HepG2 (cell line): ENCODE data around the gene NSMF. TPM values are rescaled to one million over a fixed set of nuclear protein-coding genes. Genes with fewer than 3 reads are reported as not detected.

Experiments used
- ATAC-seq: fragments of 200-7000 bp; cut with Tn5 transposase; 3 replicates; pipeline ENCODE4 v1.9.1; 2020; ENCODE audit warnings: mild to moderate bottlenecking, moderate library complexity
- BruUV-seq: library from RNA; stranded (reverse); fragments of 400-500 nt; replicated peaks from 2 replicates; lab custom pipeline; 2021; lab: Mats Ljungman, UMichigan
- CTCF ChIA-PET: fragments of 300-600 bp; formaldehyde crosslinking; extraction: SDS; loops from one replicate; lab custom pipeline; 2021; ENCODE audit warnings: low total read pairs, inconsistent platforms, low intra/inter-chr PET ratio; lab: Yijun Ruan, JAX
- POLR2A ChIA-PET: fragments of 350-600 bp; sonication (Branson Sonifier 250); formaldehyde crosslinking; loops from one replicate; lab custom pipeline; 2020; ENCODE audit warnings: antibody characterized with exemption, inconsistent platforms; lab: Yijun Ruan, JAX
- DNase-seq: peaks from one replicate; pipeline ENCODE4 v3.0.0-alpha.2; 2015; ENCODE audit warnings: low spot score
- FAIRE-seq: peaks from 3 replicates; lab custom pipeline; 2011; peaks lifted over from hg19 to GRCh38; lab: Jason Lieb, UNC
- H2AFZ ChIP-seq: one replicate; pipeline ENCODE4 v1.6.1; 2011; ENCODE audit warnings: low read length, inconsistent platforms
- H3K27ac ChIP-seq: fragments of 300-600 bp; 3 replicates; pipeline ENCODE4 v1.8.0; 2011; ENCODE audit warnings: mixed run types, mild to moderate bottlenecking, mixed read lengths, low read length, inconsistent platforms; ENCODE audit not compliant: insufficient read depth; ENCODE audit errors: extremely low read length
- H3K27me3 ChIP-seq, 2 experiments: fragments of 200-600 bp in 1 of 2; 2 replicates in 1 of 2; 3 replicates in 1 of 2; pipeline versions ENCODE4 v1.6.0 to v1.8.0; 2011; ENCODE audit warnings: low read length in 2 of 2, mild to moderate bottlenecking in 2 of 2, moderate library complexity in 2 of 2, inconsistent platforms in 1 of 2; ENCODE audit not compliant: insufficient read depth in 2 of 2, control insufficient read depth in 1 of 2
- H3K36me3 ChIP-seq, 2 experiments: fragments of 200-600 bp in 1 of 2; replicated peaks in 1 of 2; 2 replicates in 1 of 2; 3 replicates in 1 of 2; pipeline versions ENCODE4 v1.5.1 to v1.8.0; 2011; ENCODE audit warnings: low read length in 2 of 2, inconsistent platforms in 1 of 2; ENCODE audit not compliant: insufficient read depth in 2 of 2, control insufficient read depth in 1 of 2
- H3K4me1 ChIP-seq: 2 replicates; pipeline ENCODE4 v1.5.1; 2012; ENCODE audit warnings: low read length, inconsistent platforms; ENCODE audit not compliant: insufficient read depth
- H3K4me2 ChIP-seq: 2 replicates; pipeline ENCODE4 v1.6.0; 2011; ENCODE audit warnings: low read depth, low read length, inconsistent platforms
- H3K4me3 ChIP-seq, 3 experiments: fragments of 200-600 bp in 1 of 3; sonication (generic), shearing (Covaris generic) in 1 of 3; replicated peaks in 1 of 3; 2 replicates each; pipeline ENCODE4 v1.5.1; 2011 to 2016; ENCODE audit warnings: low read length in 3 of 3, inconsistent platforms in 2 of 3, low read depth in 2 of 3, mild to moderate bottlenecking in 2 of 3, control low read depth in 1 of 3, mixed read lengths in 1 of 3; ENCODE audit not compliant: insufficient read depth in 1 of 3
- H3K79me2 ChIP-seq: one replicate; pipeline ENCODE4 v1.6.1; 2011; ENCODE audit warnings: low read length, inconsistent platforms; ENCODE audit not compliant: insufficient read depth
- H3K9ac ChIP-seq: 2 replicates; pipeline ENCODE4 v1.6.0; 2011; ENCODE audit warnings: mild to moderate bottlenecking, low read depth, low read length, inconsistent platforms; ENCODE audit not compliant: insufficient read depth
- H3K9me3 ChIP-seq: 2 replicates; pipeline ENCODE4 v1.5.1; 2012; ENCODE audit warnings: mild to moderate bottlenecking, low read length
- H4K20me1 ChIP-seq: 2 replicates; pipeline ENCODE4 v1.6.0; 2011; ENCODE audit warnings: inconsistent platforms, mild to moderate bottlenecking, low read length, moderate library complexity; ENCODE audit not compliant: insufficient read depth
- AGO2 ChIP-seq: fragments of 200-400 bp; formaldehyde crosslinking; optimal IDR thresholded peaks from 2 replicates; pipeline ENCODE3; 2017; ENCODE audit warnings: mild to moderate bottlenecking, low read depth, low read length, moderate library complexity
- HNRNPK ChIP-seq: fragments of 200-400 bp; formaldehyde crosslinking; IDR thresholded peaks from 2 replicates; pipeline ENCODE4 v1.6.1; 2018; ENCODE audit warnings: low read length, low read depth, moderate library complexity, mild to moderate bottlenecking; ENCODE audit not compliant: poor library complexity, severe bottlenecking
- MATR3 ChIP-seq: sonication (generic); formaldehyde crosslinking; IDR thresholded peaks from 2 replicates; pipeline ENCODE4 v1.4.0; 2020; ENCODE audit warnings: missing genetic modification reagents
- PHF20 ChIP-seq: sonication (generic); formaldehyde crosslinking; IDR thresholded peaks from 2 replicates; pipeline ENCODE4 v1.5.0; 2020; ENCODE audit warnings: mild to moderate bottlenecking, missing genetic modification reagents
- PTBP1 ChIP-seq: fragments of 200-400 bp; formaldehyde crosslinking; IDR thresholded peaks from 2 replicates; pipeline ENCODE4 v1.6.1; 2018; ENCODE audit warnings: low read length, low read depth; ENCODE audit not compliant: poor library complexity, severe bottlenecking
- TRAFD1 ChIP-seq: sonication (generic); formaldehyde crosslinking; IDR thresholded peaks from 2 replicates; pipeline ENCODE4 v1.5.1; 2020; ENCODE audit warnings: missing genetic modification reagents, mild to moderate bottlenecking, borderline replicate concordance
- ZFP1 ChIP-seq: IDR thresholded peaks from 2 replicates; pipeline ENCODE4 v1.6.1; 2016
- ZKSCAN1 ChIP-seq: fragments of 150-350 bp; IDR thresholded peaks from 2 replicates; pipeline ENCODE4 v1.6.1; 2014; ENCODE audit warnings: low read length
- ZNF3 ChIP-seq: IDR thresholded peaks from 2 replicates; pipeline ENCODE4 v1.7.0; 2017; ENCODE audit warnings: inconsistent platforms
- ZNF446 ChIP-seq: sonication (generic); formaldehyde crosslinking; IDR thresholded peaks from 2 replicates; pipeline ENCODE4 v1.5.0; 2020; ENCODE audit warnings: mild to moderate bottlenecking, missing genetic modification reagents
- ZSCAN29 ChIP-seq: sonication (generic); formaldehyde crosslinking; conservative IDR thresholded peaks from 2 replicates; pipeline ENCODE4 v1.4.0; 2020; ENCODE audit warnings: mild to moderate bottlenecking, missing genetic modification reagents
- ZUFSP ChIP-seq: sonication (generic); formaldehyde crosslinking; IDR thresholded peaks from 2 replicates; pipeline ENCODE4 v1.9.0; 2021; ENCODE audit warnings: missing genetic modification reagents, mild to moderate bottlenecking, borderline replicate concordance
- WGBS: methylation state at CpG from one replicate; pipeline ENCODE4 v1.1.6; 2017; ENCODE audit warnings: low lambda C conversion rate; 5-methylcytosine and 5-hydroxymethylcytosine counted together
- in situ Hi-C: cut with HindIII; loops from 2 replicates; pipeline ENCODE4 v1.10.0; 2017; ENCODE audit warnings: low pct_unique_long_range_greater_than_20kb; ENCODE audit not compliant: extremely low pct_ligation_motif_present
- intact Hi-C: fragments of 100-400 bp; cut with micrococcal nuclease; formaldehyde crosslinking; loops from one replicate; pipeline ENCODE4 v1.10.0; 2022; ENCODE audit not compliant: unreplicated experiment
- polyA plus RNA-seq, 8 experiments: library from polyadenylated mRNA; depleted of rRNA in 3 of 8; stranded (reverse) in 7 of 8; unstranded in 1 of 8; fragments of >200 nt; fragmentation: Illumina TruSeq in 4 of 8; extraction: Trizol in 4 of 8; gene quantifications; 2 replicates each; pipeline versions ENCODE4 v1.2.1 to v1.2.3, GENCODE V29; 2011 to 2016; ENCODE audit warnings: low read depth in 4 of 8, missing spikeins in 1 of 8, mixed read lengths in 1 of 8; ENCODE audit not compliant: insufficient read depth in 1 of 8
- total RNA-seq, 5 experiments: library from RNA; depleted of rRNA; stranded (reverse); fragments of >200 nt; fragmentation: Illumina TruSeq; extraction: Trizol; gene quantifications; 2 replicates each; pipeline ENCODE4 v1.2.3, GENCODE V29; 2016; ENCODE audit warnings: low read depth in 1 of 5

Gene NSMF
- total and polyA plus RNA-seq, 2 of the 13 experiments (the other 11 are each of a cell fraction or from before 2014, with no cell fraction given), result 44.3 to 183 TPM

- WGBS, result 30% methylated on average over 3 of the region's 3 CpGs
- in situ Hi-C loops, result no loop called here
- H3K9me3 ChIP-seq, result peaks cover 19% of the 10 kb centered on the region
- peaks cover 5 to 29% of the 10 kb centered on the region in 2 experiments; a peak in 4 of 5 replicates for H3K27me3 ChIP-seq
- H3K27ac ChIP-seq, result no peak overlapping the region
- ATAC-seq (no peak), DNase-seq (no peak), FAIRE-seq (no peak)
- ChIA-PET CTCF (no interaction called here), POLR2A (no interaction called here)
- H4K20me1 ChIP-seq, result no peaks in the 10 kb centered on the region
- no peaks in the 10 kb centered on the region for H3K36me3 ChIP-seq
- no peak for TF ChIP-seq ZKSCAN1
- peak; percentile 99 for TF ChIP-seq ZFP1 (CRISPR knock-in tag)
- no peak overlapping the region for H3K9ac ChIP-seq
- intact Hi-C loops, result no loop called here
- H3K4me1 ChIP-seq, result peaks cover 27% of the 10 kb centered on the region
- H2AFZ ChIP-seq, result no peak overlapping the region
- no peak overlapping the region for H3K4me2 ChIP-seq
- no peaks in the 10 kb centered on the region for H3K79me2 ChIP-seq
- no TSS peak for BruUV-seq
- no peak overlapping the region for H3K4me3 ChIP-seq
Measured at GRCh38 chr9:137475666-137476065, 16.5 kb upstream of the NSMF start.

GRCh38 chr9:137474271-137474670 is 15.1 kb upstream of the NSMF start:
- no peak overlapping the region for H2AFZ ChIP-seq
- no peaks in the 10 kb centered on the region for H4K20me1 ChIP-seq
- CTCF ChIA-PET, result no interaction called here
- intact Hi-C loops (no loop called here), in situ Hi-C loops (no loop called here)
- H3K4me3 ChIP-seq, result no peak overlapping the region
- no peaks in the 10 kb centered on the region for H3K36me3 ChIP-seq
- no peak overlapping the region for H3K27ac ChIP-seq
- BruUV-seq, result no TSS peak
- TF ChIP-seq MATR3 (CRISPR knock-in tag) (no peak), TRAFD1 (CRISPR knock-in tag) (no peak), ZNF446 (no peak), ZNF3 (CRISPR knock-in tag) (no peak), AGO2 (no peak), HNRNPK (no peak), ZUFSP (CRISPR knock-in tag) (no peak), ZSCAN29 (no peak), PTBP1 (no peak), PHF20 (no peak)
- POLR2A ChIA-PET, result no interaction called here
- no peak overlapping the region for H3K9ac ChIP-seq
- H3K4me2 ChIP-seq, result no peak overlapping the region
- no peaks in the 10 kb centered on the region for H3K79me2 ChIP-seq
- DNase-seq, result no peak
- no peak for ATAC-seq
- peaks cover 19% of the 10 kb centered on the region for H3K9me3 ChIP-seq
- H3K4me1 ChIP-seq, result peaks cover 13% of the 10 kb centered on the region
- WGBS, result 75% methylated on average over 18 of the region's 18 CpGs
- no peak for FAIRE-seq
- peaks cover 0 to 17% of the 10 kb centered on the region in 2 experiments; a peak in 4 of 5 replicates for H3K27me3 ChIP-seq
